ENCODE data around the gene DTYMK. TPM values are rescaled to one million over a fixed set of nuclear protein-coding genes. Genes with fewer than 3 reads are reported as not detected.

DTYMK gene, protein sequence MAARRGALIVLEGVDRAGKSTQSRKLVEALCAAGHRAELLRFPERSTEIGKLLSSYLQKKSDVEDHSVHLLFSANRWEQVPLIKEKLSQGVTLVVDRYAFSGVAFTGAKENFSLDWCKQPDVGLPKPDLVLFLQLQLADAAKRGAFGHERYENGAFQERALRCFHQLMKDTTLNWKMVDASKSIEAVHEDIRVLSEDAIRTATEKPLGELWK
- 10 to 100 TPM; 32.1 to 52.6 (median 51.0) TPM for polyA plus RNA-seq (ENCODE audit: insufficient read length in 4 of 4)

GRCh38 chr2:241686650-241687425 is at the start of gene DTYMK:
Gene DTYMK, minus strand, starts transcription at chr2:241686815. Its CDS starts 32 bp downstream, at chr2:241686783.
- peak; percentile 66 to 94 (median 87) for DNase-seq (ENCODE audit: low read depth in 4 of 4, low spot score in 2 of 4)

- DNase-seq (ENCODE audit: low read depth in 4 of 4, low spot score in 2 of 4) = no peak
Measured at GRCh38 chr2:241736111-241736510, 49.5 kb upstream of the DTYMK start.

- DNase-seq (ENCODE audit: low read depth in 4 of 4, low spot score in 2 of 4) = peak; percentile 34 to 76 (median 60)
Measured at GRCh38 chr2:241734467-241735208, 48.0 kb upstream of the DTYMK start, which contains the start of gene D2HGDH. Gene D2HGDH, plus strand, starts transcription at chr2:241734630. Its CDS starts 595 bp downstream, at chr2:241735225.

- DNase-seq (ENCODE audit: low read depth in 4 of 4, low spot score in 2 of 4) = no peak
Measured at GRCh38 chr2:241734208-241734466, 47.5 kb upstream of the DTYMK start.

DNA sequence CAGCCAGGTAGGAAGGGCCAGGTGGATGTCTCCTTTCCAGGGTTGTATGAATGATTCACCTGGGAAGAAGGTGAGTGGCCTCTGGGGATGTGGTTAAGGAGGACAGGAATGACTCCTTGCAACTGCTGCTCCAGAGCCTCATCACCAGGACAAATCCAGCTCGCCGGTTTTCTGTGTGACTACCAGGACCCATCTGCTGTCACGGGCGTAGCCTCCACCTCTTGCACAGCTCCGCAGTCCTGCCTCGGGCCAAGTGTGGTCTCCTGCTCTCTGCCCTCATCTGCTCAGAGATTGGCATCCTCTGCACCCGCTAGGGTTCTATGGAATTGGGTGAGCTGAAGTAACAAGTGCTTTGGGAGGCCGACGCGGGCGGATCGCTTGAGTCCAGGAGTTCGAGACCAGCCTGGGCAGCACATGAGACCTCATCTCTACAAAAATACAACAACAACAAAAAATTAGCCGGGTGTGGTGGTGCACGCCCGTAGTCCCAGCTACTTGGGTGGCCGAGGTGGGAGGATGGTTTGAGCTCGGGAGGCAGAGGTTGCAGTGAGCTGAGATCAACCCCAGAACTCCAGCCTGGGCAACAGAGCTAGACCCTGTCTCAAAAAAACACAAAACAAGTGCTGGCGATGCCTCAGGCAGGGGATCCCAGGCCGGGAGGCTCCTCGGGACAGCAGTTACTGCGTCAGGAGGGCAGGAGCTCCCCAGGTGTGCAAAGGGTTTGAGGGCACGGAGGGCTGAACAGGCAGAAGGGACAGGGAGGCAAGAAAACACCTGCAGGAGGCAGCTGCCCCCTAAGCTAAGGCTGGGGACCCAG is 47.0 kb upstream of the DTYMK start:
- DNase-seq (ENCODE audit: low read depth in 4 of 4, low spot score in 2 of 4) = no peak

DNA sequence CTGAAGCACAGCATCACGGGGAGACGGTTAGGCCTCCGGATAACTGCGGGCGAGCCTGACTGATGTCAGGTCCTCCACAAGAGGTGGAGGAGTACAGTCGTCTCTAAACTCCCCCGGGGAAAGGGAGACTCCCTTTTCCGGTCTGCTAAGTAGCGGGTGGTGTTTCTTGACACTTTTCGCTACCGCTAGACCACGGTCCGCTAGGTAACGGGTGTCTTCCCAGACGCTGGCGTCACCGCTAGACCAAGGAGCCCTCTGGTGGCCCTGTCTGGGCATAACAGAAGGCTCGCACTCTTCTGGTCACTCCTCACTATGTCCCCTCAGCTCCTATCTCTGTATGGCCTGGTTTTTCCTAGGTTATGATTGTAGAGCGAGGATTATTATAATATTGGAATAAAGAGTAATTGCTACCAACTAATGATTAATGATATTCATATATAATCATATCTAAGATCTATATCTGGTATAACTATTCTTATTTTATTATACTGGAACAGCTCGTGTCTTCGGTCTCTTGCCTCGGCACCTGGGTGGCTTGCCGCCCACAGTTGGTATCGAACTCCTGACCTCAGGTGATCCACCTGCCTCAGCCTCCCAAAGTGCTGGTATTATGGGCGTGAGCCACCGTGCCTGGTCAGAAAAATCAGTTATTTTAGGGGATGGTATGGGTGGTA is 46.0 kb upstream of the DTYMK start:
- DNase-seq (ENCODE audit: low read depth in 4 of 4, low spot score in 2 of 4) = peak in 1 of 4 donors; percentile 41

DNA sequence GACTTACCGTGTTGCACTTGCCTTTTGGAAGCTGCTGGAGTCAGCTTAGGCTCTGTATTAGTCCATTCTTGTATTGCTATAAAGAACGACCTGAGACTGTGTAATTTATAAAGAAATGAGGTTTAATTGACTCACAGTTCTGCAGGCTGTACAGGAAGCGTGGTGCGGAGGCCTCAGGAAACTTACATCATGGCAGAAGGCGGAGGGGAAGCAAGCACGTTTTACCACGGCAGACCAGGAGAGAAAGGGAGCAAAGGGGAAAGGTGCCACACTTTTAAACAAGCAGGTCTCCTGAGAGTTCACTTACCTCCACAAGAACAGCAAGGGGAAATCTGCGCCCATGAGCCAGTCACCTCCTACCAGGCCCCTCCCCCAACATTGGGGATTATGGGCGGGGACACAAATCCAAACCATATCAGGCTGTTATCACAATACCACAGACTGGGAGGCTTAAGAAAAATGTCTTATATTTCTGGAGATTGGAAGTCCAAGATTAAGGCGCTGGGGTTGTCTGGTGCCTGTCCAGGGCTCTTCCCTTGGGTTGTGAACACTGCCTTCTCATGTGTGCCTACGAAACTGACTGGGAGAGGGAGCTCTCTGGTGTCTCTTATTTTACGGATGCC is 44.2 kb upstream of the DTYMK start:
- DNase-seq (ENCODE audit: low read depth in 4 of 4, low spot score in 2 of 4) = no peak

DNA sequence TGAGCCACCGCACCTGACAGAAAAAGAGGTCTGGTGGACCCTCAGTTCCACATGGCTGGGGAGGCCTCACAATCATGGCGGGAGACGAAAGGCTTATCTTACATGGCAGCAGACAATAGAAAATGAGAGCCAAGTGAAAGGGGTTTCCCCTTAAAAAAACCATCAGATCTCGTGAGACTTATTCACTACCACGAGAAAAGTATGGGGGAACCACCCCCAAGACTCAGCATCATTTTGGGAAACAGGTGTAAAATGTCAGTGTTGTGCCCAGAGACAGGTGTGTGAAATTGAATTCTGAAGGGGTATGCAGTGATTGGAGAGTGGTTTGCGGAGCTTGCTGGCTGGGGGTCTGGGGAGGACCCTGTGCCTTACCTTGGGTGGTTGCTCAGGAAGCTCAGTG is 43.3 kb upstream of the DTYMK start:
- no peak for DNase-seq (ENCODE audit: low read depth in 4 of 4, low spot score in 2 of 4)

- no peak for DNase-seq (ENCODE audit: low read depth in 4 of 4, low spot score in 2 of 4)
Measured at GRCh38 chr2:241728627-241729026, 42.0 kb upstream of the DTYMK start.

DNA sequence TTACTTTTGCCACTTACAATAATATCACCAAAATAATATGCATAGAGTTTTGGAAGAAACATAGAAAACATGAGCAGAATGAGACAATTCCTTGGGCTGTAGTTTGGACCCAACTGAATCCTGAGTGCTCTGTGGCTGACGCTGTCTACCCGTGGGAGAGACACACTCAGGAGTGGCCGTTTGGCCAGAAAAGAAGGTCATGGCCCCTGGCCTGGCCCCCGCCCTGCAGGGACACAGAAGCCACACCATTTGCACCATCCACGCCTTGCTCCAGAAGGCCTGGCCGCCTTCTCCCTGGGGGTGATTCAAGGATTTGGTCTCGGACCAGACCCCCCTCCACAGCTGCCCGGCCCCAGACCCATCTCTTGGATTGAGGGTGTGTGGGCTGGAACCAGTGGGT is 41.4 kb upstream of the DTYMK start:
- no peak for DNase-seq (ENCODE audit: low read depth in 4 of 4, low spot score in 2 of 4)

- no peak for DNase-seq (ENCODE audit: low read depth in 4 of 4, low spot score in 2 of 4)
Measured at GRCh38 chr2:241726459-241726858, 39.8 kb upstream of the DTYMK start.

GRCh38 chr2:241724975-241725870 is 38.6 kb upstream of the DTYMK start:
- DNase-seq (ENCODE audit: low read depth in 4 of 4, low spot score in 2 of 4) = no peak

DNA sequence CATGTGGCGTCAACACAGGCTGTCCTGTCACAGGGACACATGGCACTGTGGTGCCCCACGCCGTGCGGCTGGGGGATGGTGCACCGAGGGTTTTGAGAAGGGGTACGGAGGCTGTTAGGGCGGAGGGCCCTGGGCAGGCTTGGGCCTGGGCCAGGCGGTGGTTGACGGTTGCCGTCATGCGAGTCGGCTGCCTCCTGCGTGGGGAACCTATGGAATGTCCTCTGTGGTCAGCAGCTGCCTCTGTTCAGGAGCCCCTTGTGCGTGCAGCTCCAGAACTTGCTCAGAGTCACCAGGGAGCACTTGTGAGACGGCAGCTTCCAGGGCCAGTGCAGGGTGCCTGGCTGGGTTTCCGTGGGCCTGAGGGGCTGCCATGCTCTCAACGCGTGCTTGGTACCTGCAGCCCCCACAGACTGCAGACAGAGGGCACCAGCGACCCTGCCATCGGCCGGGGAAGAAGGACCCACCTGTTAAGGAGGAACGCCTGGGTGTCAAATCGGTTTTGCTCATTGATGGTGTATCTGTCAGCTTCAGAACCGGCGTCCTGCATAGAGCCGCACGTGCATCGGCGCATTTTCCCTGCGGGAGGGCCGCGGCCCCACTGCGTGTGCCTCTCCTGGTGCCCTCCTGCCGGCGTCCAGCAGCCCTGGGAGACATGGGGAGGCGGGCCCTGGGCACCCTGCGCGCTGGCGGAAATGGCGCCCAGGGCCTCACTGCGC is 37.8 kb upstream of the DTYMK start:
- DNase-seq (ENCODE audit: low read depth in 4 of 4, low spot score in 2 of 4) = no peak

DNA sequence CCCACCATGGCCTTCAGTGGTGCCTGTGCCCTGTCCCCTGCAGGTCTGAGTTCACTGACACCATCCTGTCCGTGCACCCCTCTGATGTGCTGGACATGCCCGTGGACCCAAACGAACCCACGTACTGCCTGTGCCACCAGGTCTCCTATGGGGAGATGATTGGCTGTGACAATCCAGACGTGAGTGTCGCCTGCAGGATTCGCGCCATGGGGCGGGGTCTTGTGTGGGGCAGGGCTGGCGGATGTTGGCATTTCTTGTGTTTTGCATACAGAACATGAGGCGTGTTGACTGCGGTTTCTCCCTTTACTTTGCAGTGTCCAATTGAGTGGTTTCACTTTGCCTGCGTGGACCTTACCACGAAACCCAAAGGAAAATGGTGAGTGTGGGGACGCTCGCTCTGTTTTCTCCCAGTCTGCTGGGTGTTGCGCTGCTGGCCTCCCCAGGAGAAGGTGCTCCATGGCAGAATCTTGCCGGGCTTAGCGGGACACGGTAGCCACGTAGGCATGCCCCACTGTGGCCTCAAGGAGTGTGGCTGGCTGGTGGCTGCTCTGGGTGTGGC is 36.4 kb upstream of the DTYMK start:
- DNase-seq (ENCODE audit: low read depth in 4 of 4, low spot score in 2 of 4) = no peak

- no peak for DNase-seq (ENCODE audit: low read depth in 4 of 4, low spot score in 2 of 4)
Measured at GRCh38 chr2:241721852-241722251, 35.2 kb upstream of the DTYMK start.

DNA sequence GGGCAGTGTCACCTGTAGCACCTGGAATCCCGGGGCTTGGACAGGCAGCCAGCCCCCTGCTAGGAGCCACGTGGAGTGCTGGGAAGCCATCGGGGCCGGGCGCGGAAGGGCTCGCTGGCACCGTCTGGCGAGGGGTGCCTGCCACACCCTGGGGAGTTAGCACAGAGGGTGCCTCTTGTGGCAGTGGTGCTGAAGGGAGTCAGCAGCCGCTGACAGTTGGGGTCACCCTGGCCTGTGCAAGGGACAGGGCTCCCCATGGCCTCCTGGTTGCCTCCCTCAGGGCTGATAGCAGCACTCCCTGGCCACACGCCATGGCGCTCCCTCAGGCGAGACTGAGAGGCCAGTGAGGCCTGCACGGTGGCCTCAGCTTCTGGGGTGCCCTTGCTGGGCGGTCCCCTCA is 33.9 kb upstream of the DTYMK start:
- no peak for DNase-seq (ENCODE audit: low read depth in 4 of 4, low spot score in 2 of 4)

DNA sequence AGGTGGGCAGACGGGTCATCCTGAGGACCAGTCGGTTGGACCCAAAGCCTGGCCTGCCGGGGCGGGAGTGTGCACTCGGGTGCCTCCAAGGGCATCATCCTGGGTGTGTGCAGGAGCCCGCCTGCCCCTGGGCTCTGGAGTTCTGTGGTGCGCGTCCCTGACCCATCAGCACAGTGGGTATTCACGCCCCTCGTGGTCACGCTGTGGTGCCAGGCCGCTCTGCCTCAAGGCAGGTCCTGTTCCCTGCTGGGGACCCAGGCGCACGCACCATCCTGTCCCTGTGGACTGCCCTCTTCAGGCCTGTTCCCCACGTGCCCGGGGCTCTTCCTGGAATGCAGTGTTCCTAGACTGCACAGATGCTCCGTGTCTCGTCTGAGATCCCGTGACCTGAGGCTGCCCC is 33.5 kb upstream of the DTYMK start:
- DNase-seq (ENCODE audit: low read depth in 4 of 4, low spot score in 2 of 4) = no peak

GRCh38 chr2:241719093-241719492 is 32.5 kb upstream of the DTYMK start:
- DNase-seq (ENCODE audit: low read depth in 4 of 4, low spot score in 2 of 4) = no peak
